HL-60 (cell line): ENCODE measurements around the gene GOSR2.

Experiments
- POLR2AphosphoS5 ChIP-seq: IDR thresholded peaks from 2 replicates; pipeline ENCODE4 v1.6.1; 2012; ENCODE audit warnings: low read depth
- TF ChIP-seq, protein P1 (sequence below): IDR thresholded peaks from one replicate; pipeline ENCODE4 v1.5.1; 2011; ENCODE audit warnings: low read length, control low read depth, inconsistent platforms; ENCODE audit not compliant: insufficient read depth

DNA sequence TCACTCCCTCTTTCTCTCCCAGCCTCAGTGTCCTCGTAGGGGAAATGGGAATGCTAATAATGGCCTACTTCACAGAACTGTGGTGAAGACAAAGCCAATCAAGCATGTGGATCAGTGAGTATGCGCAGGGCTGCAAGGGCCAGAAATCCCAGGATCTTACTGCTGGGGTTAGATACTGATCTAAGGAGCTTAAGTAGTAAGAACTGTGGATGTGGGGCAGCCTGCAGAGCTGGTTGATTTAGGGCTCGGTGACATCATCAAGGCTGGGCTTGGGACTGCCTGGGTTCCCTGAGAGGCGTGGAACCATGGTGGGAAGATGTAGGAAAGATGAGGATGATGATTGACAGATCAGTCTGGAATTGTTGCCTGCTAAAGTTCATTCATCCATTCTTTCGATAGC lies 25.6 kb downstream of the GOSR2 start:
- TF ChIP-seq, protein P1, sequence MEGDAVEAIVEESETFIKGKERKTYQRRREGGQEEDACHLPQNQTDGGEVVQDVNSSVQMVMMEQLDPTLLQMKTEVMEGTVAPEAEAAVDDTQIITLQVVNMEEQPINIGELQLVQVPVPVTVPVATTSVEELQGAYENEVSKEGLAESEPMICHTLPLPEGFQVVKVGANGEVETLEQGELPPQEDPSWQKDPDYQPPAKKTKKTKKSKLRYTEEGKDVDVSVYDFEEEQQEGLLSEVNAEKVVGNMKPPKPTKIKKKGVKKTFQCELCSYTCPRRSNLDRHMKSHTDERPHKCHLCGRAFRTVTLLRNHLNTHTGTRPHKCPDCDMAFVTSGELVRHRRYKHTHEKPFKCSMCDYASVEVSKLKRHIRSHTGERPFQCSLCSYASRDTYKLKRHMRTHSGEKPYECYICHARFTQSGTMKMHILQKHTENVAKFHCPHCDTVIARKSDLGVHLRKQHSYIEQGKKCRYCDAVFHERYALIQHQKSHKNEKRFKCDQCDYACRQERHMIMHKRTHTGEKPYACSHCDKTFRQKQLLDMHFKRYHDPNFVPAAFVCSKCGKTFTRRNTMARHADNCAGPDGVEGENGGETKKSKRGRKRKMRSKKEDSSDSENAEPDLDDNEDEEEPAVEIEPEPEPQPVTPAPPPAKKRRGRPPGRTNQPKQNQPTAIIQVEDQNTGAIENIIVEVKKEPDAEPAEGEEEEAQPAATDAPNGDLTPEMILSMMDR: no peak
- no peak for TF ChIP-seq POLR2AphosphoS5
